Caco-2 (cell line): ENCODE measurements around the gene IGFL1. TPM values are rescaled to one million over a fixed set of nuclear protein-coding genes. Genes with fewer than 3 reads are reported as not detected.
"Not testable (repeated sequence)": the region's sequence is repeated elsewhere in the genome, so short reads cannot be mapped to it uniquely, and the experiment has no call there.

Experiments
- BruUV-seq: library from RNA; stranded (reverse); fragments of 400-500 nt; replicated peaks from 2 replicates; lab custom pipeline; 2021; lab: Mats Ljungman, UMichigan
- CTCF ChIA-PET: fragments of 300-600 bp; sonication (Branson Sonifier 250); formaldehyde crosslinking; loops from one replicate; lab custom pipeline; 2022; ENCODE audit warnings: antibody characterized with exemption; lab: Charles Lee
- POLR2A ChIA-PET: fragments of 300-600 bp; sonication (Branson Sonifier 250); formaldehyde crosslinking; loops from one replicate; lab custom pipeline; 2022; ENCODE audit warnings: antibody characterized with exemption; lab: Charles Lee
- DNase-seq, 2 experiments: peaks; one replicate each; pipeline versions ENCODE4 v3.0.0 to v3.0.0-alpha.2; 2020 to 2022
- H3K27me3 ChIP-seq: replicated peaks from 2 replicates; pipeline ENCODE4 v1.6.0; 2011; ENCODE audit warnings: low read length; ENCODE audit not compliant: control insufficient read depth, insufficient read depth
- H3K36me3 ChIP-seq: 2 replicates; pipeline ENCODE4 v1.5.1; 2011; ENCODE audit warnings: low read length; ENCODE audit not compliant: control insufficient read depth, insufficient read depth
- H3K4me1 ChIP-seq: fragments of 250-450 bp; sonication (Bioruptor Pico); 2 replicates; pipeline ENCODE4 v1.5.1; 2020; ENCODE audit warnings: mild to moderate bottlenecking
- H3K4me3 ChIP-seq: 2 replicates; pipeline ENCODE4 v1.5.1; 2011; ENCODE audit warnings: low read depth, mild to moderate bottlenecking, control low read depth, low read length
- H3K9me3 ChIP-seq: fragments of 250-450 bp; sonication (Bioruptor Pico); 2 replicates; pipeline ENCODE4 v1.5.1; 2020; ENCODE audit warnings: mild to moderate bottlenecking, moderate library complexity
- H3K27ac Mint-ChIP-seq: one replicate; pipeline ENCODE4 v1.8.0; 2022; ENCODE audit warnings: mixed read lengths; ENCODE audit not compliant: unreplicated experiment
- H3K27me3 Mint-ChIP-seq: one replicate; pipeline ENCODE4 v1.8.0; 2022; ENCODE audit warnings: mixed read lengths; ENCODE audit not compliant: insufficient read depth, unreplicated experiment
- H3K36me3 Mint-ChIP-seq: one replicate; pipeline ENCODE4 v1.8.0; 2022; ENCODE audit warnings: mild to moderate bottlenecking, mixed read lengths; ENCODE audit not compliant: insufficient read depth, unreplicated experiment
- H3K4me1 Mint-ChIP-seq: one replicate; pipeline ENCODE4 v1.8.0; 2022; ENCODE audit warnings: low read depth, mixed read lengths; ENCODE audit not compliant: unreplicated experiment
- H3K4me3 Mint-ChIP-seq: one replicate; pipeline ENCODE4 v1.8.0; 2022; ENCODE audit warnings: mild to moderate bottlenecking, moderate library complexity, mixed read lengths; ENCODE audit not compliant: unreplicated experiment
- H3K9me3 Mint-ChIP-seq: one replicate; pipeline ENCODE4 v1.8.0; 2022; ENCODE audit warnings: mixed read lengths; ENCODE audit not compliant: unreplicated experiment
- CTCF ChIP-seq, 2 experiments: fragments of 200-600 bp in 1 of 2; IDR thresholded peaks; 1 replicate in 1 of 2; 2 replicates in 1 of 2; pipeline versions ENCODE4 v1.5.1 to v1.8.0; 2011 to 2022; ENCODE audit warnings: antibody characterized with exemption in 1 of 2, control low read depth in 1 of 2, inconsistent platforms in 1 of 2, low read depth in 1 of 2, low read length in 1 of 2, mild to moderate bottlenecking in 1 of 2, moderate library complexity in 1 of 2; ENCODE audit not compliant: insufficient read depth in 1 of 2, severe bottlenecking in 1 of 2, unreplicated experiment in 1 of 2
- intact Hi-C: fragments of 100-400 bp; cut with micrococcal nuclease; formaldehyde crosslinking; loops from one replicate; pipeline ENCODE4 v1.10.0; 2022; ENCODE audit not compliant: unreplicated experiment
- total RNA-seq: library from RNA; stranded (reverse); gene quantifications from 2 replicates; pipeline ENCODE4 v1.2.3, GENCODE V29; 2022

Gene IGFL1
- total RNA-seq, 1 experiment from 2014 or later, result not detected

- intact Hi-C loops, result no loop called here
- DNase-seq, result no peak
- H3K4me3 Mint-ChIP-seq, result no peak overlapping the region
- H3K4me1 Mint-ChIP-seq, result peaks cover 50% of the 10 kb centered on the region
- POLR2A ChIA-PET, result no interaction called here
- H3K27ac Mint-ChIP-seq, result no peak overlapping the region
- no peak for TF ChIP-seq CTCF (IDR thresholded peaks at IDR 0.05; ENCODE audit: insufficient read depth in 1 of 2, low read depth in 1 of 2, low read length in 1 of 2, severe bottlenecking in 1 of 2, unreplicated experiment in 1 of 2)
- no peaks in the 10 kb centered on the region; the same call in 1 of the 2 replicates for H3K36me3 ChIP-seq
- BruUV-seq, result no TSS peak
- H3K9me3 ChIP-seq, result peaks cover 27% of the 10 kb centered on the region
- CTCF ChIA-PET, result no interaction called here
- peaks cover 33% of the 10 kb centered on the region for H3K36me3 Mint-ChIP-seq
- H3K27me3 Mint-ChIP-seq, result no peaks in the 10 kb centered on the region
- H3K4me1 ChIP-seq, result peaks cover 54% of the 10 kb centered on the region
- peaks cover 17% of the 10 kb centered on the region for H3K9me3 Mint-ChIP-seq
- no peaks in the 10 kb centered on the region for H3K27me3 ChIP-seq
- H3K4me3 ChIP-seq, result no peak overlapping the region
Observed at GRCh38 chr19:46206682-46207081, 22.9 kb upstream of the IGFL1 start.

- H3K27ac Mint-ChIP-seq, DNase-seq, H3K27me3 Mint-ChIP-seq, H3K27me3 ChIP-seq, intact Hi-C loops, H3K4me3 Mint-ChIP-seq, BruUV-seq, H3K4me3 ChIP-seq, H3K36me3 ChIP-seq, POLR2A ChIA-PET, H3K9me3 Mint-ChIP-seq: not testable (repeated sequence)
- Histone ChIP-seq H3K9me3 (peaks cover 25% of the 10 kb centered on the region), H3K4me1 (peaks cover 59% of the 10 kb centered on the region)
- H3K4me1 Mint-ChIP-seq, result peaks cover 45% of the 10 kb centered on the region
- H3K36me3 Mint-ChIP-seq, result peaks cover 27% of the 10 kb centered on the region
- CTCF ChIA-PET, result interaction anchor here (0.7 kb wide), 1 partner anchor 32 kb away, joined by 3 read pairs; no protein-coding TSS in a partner anchor
Observed at GRCh38 chr19:46207858-46208257, 21.7 kb upstream of the IGFL1 start.

GRCh38 chr19:46209051-46209450 is 20.5 kb upstream of the IGFL1 start:
- H3K4me3 ChIP-seq, result no peak overlapping the region
- no peak for TF ChIP-seq CTCF (IDR thresholded peaks at IDR 0.05; ENCODE audit: insufficient read depth in 1 of 2, low read depth in 1 of 2, low read length in 1 of 2, severe bottlenecking in 1 of 2, unreplicated experiment in 1 of 2)
- intact Hi-C loops, result no loop called here

More at GRCh38 chr19:46209051-46209450, 20.5 kb upstream of the IGFL1 start:
- Histone ChIP-seq H3K4me1 (peaks cover 52% of the 10 kb centered on the region), H3K9me3 (peaks cover 14% of the 10 kb centered on the region), H3K27me3 (no peaks in the 10 kb centered on the region), H3K36me3 (no peaks in the 10 kb centered on the region)
- POLR2A ChIA-PET, result no interaction called here
- CTCF ChIA-PET, result no interaction called here
- peak overlapping the region; percentile 6 for H3K4me3 Mint-ChIP-seq
- H3K36me3 Mint-ChIP-seq, result peaks cover 22% of the 10 kb centered on the region
- peak; percentile 27 to 60 for DNase-seq
- peak overlapping the region; percentile 72 for H3K27ac Mint-ChIP-seq
- H3K4me1 Mint-ChIP-seq, result peaks cover 45% of the 10 kb centered on the region
- no peaks in the 10 kb centered on the region for H3K9me3 Mint-ChIP-seq
- H3K27me3 Mint-ChIP-seq, result no peaks in the 10 kb centered on the region
- no TSS peak for BruUV-seq
